Chondrocyte (in vitro differentiated cells): ENCODE measurements around the gene ACSS1. TPM values are rescaled to one million over a fixed set of nuclear protein-coding genes. Genes with fewer than 3 reads are reported as not detected.

Experiments used
- DNase-seq: peaks from one replicate; pipeline ENCODE4 v3.0.0; 2021; ENCODE audit warnings: mixed read lengths, low spot score
- H3K27ac Mint-ChIP-seq: one replicate; pipeline ENCODE4 v1.8.0; 2021; ENCODE audit warnings: mild to moderate bottlenecking, moderate library complexity, mixed read lengths; ENCODE audit not compliant: unreplicated experiment
- H3K27me3 Mint-ChIP-seq: 2 replicates; pipeline ENCODE4 v1.8.0; 2021; ENCODE audit warnings: low read depth, mixed read lengths
- H3K36me3 Mint-ChIP-seq: 2 replicates; pipeline ENCODE4 v1.8.0; 2021; ENCODE audit warnings: low read depth, mixed read lengths
- H3K4me1 Mint-ChIP-seq: 2 replicates; pipeline ENCODE4 v1.8.0; 2021; ENCODE audit warnings: low read depth, mild to moderate bottlenecking, mixed read lengths
- H3K4me3 Mint-ChIP-seq: one replicate; pipeline ENCODE4 v1.8.0; 2021; ENCODE audit warnings: mild to moderate bottlenecking, moderate library complexity, mixed read lengths; ENCODE audit not compliant: unreplicated experiment
- H3K9me3 Mint-ChIP-seq: 2 replicates; pipeline ENCODE4 v1.8.0; 2021; ENCODE audit warnings: low read depth, mixed read lengths
- CTCF ChIP-seq: fragments of 200-600 bp; sonication (generic); IDR thresholded peaks from 2 replicates; pipeline ENCODE4 v1.5.0; 2021; ENCODE audit warnings: antibody characterized with exemption, mild to moderate bottlenecking, moderate library complexity
- total RNA-seq: library from RNA; stranded (reverse); gene quantifications from 3 replicates; pipeline ENCODE4 v1.2.1, GENCODE V29; 2021

Gene ACSS1
- total RNA-seq, 1 donor from 2014 or later, result 5.5 TPM

- H3K4me3 Mint-ChIP-seq, result no peak overlapping the region
- no peaks in the 10 kb centered on the region for H3K9me3 Mint-ChIP-seq
- peaks cover 58% of the 10 kb centered on the region for H3K27me3 Mint-ChIP-seq
- no peak for TF ChIP-seq CTCF
- peak; percentile 26 for DNase-seq
- H3K36me3 Mint-ChIP-seq, result no peaks in the 10 kb centered on the region
- no peak overlapping the region for H3K27ac Mint-ChIP-seq
- H3K4me1 Mint-ChIP-seq, result peaks cover 16% of the 10 kb centered on the region
These were observed 3.3 kb upstream of the ACSS1 start for GRCh38 chr20:25061103-25061799.

- Mint-ChIP-seq H3K27me3 (peaks cover 51% of the 10 kb centered on the region), H3K9me3 (no peaks in the 10 kb centered on the region), H3K4me3 (no peak overlapping the region), H3K4me1 (peaks cover 22% of the 10 kb centered on the region), H3K36me3 (no peaks in the 10 kb centered on the region), H3K27ac (no peak overlapping the region)
- TF ChIP-seq CTCF, result no peak
- DNase-seq, result peak; percentile 77
These were observed 2.0 kb upstream of the ACSS1 start for GRCh38 chr20:25059866-25060465.

- Mint-ChIP-seq H3K27me3 (peaks cover 42% of the 10 kb centered on the region), H3K27ac (no peak overlapping the region), H3K4me1 (peaks cover 26% of the 10 kb centered on the region), H3K36me3 (no peaks in the 10 kb centered on the region), H3K4me3 (peak overlapping the region; percentile 29), H3K9me3 (no peaks in the 10 kb centered on the region)
- no peak for TF ChIP-seq CTCF
- peak; percentile 52 for DNase-seq
These were observed 1.2 kb upstream of the ACSS1 start for GRCh38 chr20:25058847-25059810.

GRCh38 chr20:25057234-25058050, 497 bp downstream of the ACSS1 start:
- Mint-ChIP-seq H3K4me1 (peaks cover 42% of the 10 kb centered on the region), H3K36me3 (no peaks in the 10 kb centered on the region), H3K4me3 (peak overlapping the region; percentile 71), H3K27me3 (peaks cover 27% of the 10 kb centered on the region), H3K27ac (peak overlapping the region; percentile 68), H3K9me3 (no peaks in the 10 kb centered on the region)
- peak; percentile 93 for DNase-seq
- TF ChIP-seq CTCF, result peak; percentile 32
